Lung microvascular endothelial cell (primary cell): Measurements from ENCODE around the gene TSPEAR. TPM values are rescaled to one million over a fixed set of nuclear protein-coding genes. Genes with fewer than 3 reads are reported as not detected.
"Not testable (repeated sequence)": the region's sequence is repeated elsewhere in the genome, so short reads cannot be mapped to it uniquely, and the experiment has no call there.

Experiments used
- DNase-seq, 2 donors: peaks; one replicate each; pipeline versions ENCODE4 v3.0.0 to v3.0.0-alpha.2; 2010; ENCODE audit warnings: low read depth in 2 of 2
- total RNA-seq: library from RNA; depleted of rRNA; stranded (reverse); fragments of >200 nt; gene quantifications from 2 replicates; pipeline ENCODE4 v1.2.1, GENCODE V29; 2014

Gene TSPEAR
- total RNA-seq, 1 donor from 2014 or later = under 0.01 TPM

DNA sequence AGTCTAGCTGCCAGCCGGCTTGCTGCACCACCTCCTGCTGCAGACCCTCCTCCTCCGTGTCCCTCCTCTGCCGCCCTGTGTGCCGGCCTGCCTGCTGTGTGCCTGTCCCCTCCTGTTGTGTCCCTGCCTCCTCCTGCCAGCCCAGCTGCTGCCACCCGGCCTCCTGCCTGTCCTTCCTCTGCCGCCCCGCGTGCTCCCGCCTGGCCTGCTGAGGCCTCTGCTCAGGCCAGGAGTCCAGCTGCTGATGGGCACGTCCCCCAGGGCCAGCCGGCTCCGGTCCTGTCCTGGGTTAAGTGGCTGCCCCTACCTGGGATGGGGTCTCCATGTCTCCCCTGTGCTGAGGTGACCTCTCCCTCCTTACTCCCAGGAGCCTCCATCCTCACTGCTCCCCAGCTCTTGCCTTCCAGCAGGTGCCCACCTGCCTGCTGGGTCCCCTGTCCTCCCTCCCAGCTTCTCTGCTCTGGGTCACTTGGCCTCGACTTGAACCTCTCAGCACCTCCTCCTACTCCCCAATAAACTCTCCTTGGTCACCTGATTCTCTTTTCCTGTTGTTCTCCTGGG is 98.6 kb downstream of the TSPEAR start:
- DNase-seq = no peak

GRCh38 chr21:44612029-44612486 is 99.3 kb downstream of the TSPEAR start, which contains the start of gene KRTAP10-8:
KRTAP10-8 (plus strand) TSS chr21:44612079; CDS start chr21:44612101, 22 bp downstream.
- no peak for DNase-seq

GRCh38 chr21:44611551-44611950 is 99.8 kb downstream of the TSPEAR start:
- DNase-seq = no peak

GRCh38 chr21:44610157-44610843 is 101.1 kb downstream of the TSPEAR start:
- DNase-seq = not testable (repeated sequence)

DNA sequence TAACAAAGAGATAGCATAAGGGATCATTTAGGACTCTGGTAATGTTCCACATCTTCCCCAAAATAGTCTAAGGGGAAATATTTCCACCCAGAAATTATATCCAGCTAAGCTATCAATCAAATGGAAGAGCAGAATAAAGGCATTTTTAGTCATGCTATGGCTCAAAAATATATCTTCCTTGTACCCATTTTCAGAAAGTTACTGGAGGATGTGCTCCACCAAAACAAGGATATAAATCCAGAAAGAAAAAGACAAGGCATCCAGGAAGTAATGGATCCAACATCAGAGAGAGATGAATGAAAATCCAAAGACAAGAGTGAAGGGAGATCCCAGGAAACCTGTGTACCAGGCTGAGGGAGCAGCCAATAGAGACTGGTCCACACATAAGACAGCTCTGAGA is 102.2 kb downstream of the TSPEAR start:
- DNase-seq = no peak

GRCh38 chr21:44606495-44606894 is 104.9 kb downstream of the TSPEAR start:
- no peak for DNase-seq

GRCh38 chr21:44603911-44604310 is 107.5 kb downstream of the TSPEAR start:
- DNase-seq = no peak

DNA sequence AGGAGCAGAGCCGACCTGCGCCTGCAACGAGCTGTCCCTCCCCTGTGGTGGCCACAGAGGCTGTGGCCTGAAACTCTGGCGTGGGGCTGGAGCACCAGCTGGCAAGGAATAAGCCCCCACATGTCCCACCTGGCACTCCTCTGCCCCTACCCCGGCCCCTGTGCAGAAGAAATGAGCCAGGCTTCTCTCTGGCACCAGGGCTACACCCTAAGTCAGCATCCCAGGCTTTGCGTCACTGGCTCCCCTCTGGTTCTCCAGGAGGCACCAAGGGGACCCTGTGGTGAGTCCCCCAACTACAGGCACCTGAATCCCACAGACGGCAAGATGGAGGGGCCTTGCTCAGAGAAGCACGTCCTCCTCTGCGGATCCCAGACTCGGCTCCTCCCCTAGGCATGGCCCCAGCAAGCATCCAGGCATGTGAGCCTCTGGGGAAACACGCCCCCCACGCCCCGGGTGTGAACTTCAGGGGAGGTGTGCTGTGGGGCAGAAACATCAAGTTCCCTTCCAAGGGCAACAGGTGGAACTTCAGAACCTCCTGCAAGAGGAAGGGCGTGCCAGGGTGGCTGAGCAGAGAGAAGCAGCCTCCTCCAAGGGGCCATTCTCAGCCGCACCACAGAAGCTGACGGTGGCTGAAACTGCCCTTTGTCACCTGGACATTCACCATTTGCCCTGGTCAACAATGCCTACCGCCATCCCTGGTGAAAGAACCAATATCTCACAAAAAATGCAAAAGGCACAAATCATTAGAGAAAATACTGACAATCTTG is 108.1 kb downstream of the TSPEAR start:
- no peak for DNase-seq

GRCh38 chr21:44602463-44602850 is 108.9 kb downstream of the TSPEAR start:
- DNase-seq = no peak

DNA sequence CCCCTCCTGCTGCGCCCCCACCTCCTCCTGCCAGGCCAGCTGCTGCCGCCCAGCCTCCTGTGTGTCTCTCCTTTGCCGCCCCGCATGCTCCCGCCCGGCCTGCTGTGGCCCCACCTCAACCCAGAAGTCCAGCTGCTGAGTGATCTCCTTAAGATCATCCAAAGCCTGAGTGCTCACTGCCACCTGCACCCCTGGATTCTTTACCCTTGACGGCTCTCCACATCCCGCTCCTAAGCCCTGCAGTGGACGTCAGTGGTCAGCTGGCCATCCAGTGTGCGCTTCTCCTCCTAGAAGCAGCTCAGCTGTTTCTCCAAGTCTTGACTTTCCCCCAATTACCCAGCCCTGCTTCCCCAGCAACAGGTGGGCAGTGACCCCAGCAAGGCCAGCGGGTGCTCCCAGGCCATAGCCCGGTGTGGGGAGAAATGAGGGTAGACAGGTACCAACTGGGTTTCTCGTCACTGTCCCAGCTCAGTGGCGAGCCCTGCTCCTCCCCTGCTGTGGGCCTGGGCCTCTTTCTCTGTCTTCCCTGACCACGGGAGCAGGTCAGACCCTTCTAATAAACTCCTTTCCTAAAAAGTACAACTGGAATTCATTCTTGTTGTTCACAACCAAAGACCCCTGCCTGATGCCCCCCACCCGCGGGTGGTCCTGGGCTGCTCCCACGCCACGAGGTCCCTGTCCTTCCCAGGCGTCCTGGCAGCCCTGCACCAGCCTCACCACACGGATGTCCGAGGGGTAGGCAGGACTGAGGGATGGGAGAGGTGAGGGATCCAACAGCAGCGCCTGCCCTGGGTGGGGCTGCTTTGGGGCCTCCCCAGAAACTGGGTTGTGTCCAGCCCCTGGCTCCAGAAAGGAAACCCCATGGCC is 109.5 kb downstream of the TSPEAR start:
- DNase-seq = no peak

GRCh38 chr21:44601091-44601490 is 110.3 kb downstream of the TSPEAR start:
- DNase-seq = not testable (repeated sequence)

DNA sequence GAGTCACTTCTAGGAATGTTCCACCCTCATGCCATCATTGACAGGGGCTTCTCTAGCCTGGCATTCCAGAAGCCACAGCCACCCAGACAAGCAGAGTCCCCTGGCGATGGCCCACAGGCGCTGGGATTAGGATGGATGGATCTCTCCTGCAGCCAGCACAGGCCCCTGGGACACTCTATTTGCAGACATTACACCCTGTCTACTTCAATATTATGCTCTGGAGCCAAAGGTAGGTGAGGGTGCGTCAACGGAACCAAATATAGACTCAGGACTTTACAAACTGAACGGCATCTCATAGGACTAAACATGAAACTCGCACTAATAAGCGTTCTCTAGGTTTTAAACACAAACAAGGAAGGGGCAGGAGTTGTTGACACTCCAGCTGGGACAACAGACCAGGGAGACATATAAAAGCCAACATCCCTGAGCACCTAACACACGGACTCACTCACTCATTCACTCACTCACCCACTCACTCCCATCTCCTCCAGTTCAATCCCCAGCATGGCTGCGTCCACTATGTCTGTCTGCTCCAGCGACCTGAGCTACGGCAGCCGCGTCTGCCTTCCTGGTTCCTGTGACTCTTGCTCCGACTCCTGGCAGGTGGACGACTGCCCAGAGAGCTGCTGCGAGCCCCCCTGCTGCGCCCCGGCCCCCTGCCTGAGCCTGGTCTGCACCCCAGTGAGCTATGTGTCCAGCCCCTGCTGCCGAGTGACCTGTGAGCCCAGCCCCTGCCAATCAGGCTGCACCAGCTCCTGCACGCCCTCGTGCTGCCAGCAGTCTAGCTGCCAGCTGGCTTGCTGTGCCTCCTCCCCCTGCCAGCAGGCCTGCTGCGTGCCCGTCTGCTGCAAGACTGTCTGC is 111.0 kb downstream of the TSPEAR start, which contains the start of gene KRTAP10-7:
Gene KRTAP10-7 (plus strand): TSS at position 480 of the 861 bp plus-strand sequence. CDS start 25 bp downstream, at position 505.
- not testable (repeated sequence) for DNase-seq

GRCh38 chr21:44599264-44600029 is 111.9 kb downstream of the TSPEAR start:
- DNase-seq = no peak

- no peak for DNase-seq
Observed at GRCh38 chr21:44598061-44598460, 113.3 kb downstream of the TSPEAR start.

GRCh38 chr21:44596068-44596725 is 115.2 kb downstream of the TSPEAR start:
- DNase-seq = no peak

DNA sequence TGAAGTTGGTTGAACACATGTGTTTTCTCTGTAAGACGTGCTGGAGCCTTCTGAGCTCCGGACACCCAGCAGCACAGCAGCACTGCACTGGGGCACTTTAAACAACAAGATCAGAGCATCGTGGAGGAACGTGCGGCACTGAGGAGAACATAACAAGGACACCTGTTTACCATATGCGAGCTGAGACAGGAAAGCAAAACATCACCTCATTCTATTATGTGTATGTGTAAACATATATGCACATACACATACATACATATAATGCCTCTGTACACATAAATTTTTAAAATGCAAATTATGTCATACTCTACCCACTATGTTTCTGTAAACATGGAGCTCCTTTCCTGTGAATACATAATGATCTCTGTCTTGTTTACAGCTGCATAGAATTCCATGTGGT is 115.8 kb downstream of the TSPEAR start:
- DNase-seq = no peak

GRCh38 chr21:44594406-44594916 is 116.9 kb downstream of the TSPEAR start:
- DNase-seq = no peak

DNA sequence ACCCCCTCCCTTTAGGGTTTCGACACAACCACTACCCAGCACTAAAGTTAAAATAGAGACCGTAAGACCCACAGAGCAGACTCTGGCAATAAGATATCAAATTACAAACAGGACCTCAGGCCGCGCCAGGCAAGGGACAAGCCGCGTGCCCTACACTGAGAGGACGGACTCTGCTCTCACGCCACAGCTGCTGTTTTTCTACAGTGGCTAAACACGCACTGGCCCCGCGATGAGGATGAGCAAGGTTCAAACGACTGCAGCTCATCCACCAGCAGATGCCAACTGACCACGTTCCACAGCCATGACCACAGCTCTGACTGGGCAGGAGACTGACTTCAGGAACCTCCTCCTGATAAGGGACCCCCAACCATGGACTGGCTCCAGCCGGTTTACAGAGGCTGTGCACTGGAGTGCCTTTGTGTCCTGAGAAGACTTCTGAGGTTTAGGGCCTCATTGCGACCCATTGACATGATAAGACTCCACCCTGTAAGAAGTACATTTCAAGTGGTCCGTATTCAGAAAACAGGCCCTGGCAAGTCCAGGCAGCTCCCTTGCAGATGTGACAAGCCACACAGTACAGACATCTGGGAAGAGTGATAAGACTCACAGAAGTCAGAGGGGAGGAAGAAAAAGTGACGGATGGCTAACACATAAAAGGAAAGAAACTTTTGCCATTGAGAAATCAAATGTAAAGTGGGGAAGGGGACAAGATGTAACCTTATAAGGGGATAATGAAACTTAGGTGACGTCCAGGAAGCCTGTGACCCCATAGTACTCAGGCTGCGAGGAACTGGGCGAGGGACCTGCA is 117.6 kb downstream of the TSPEAR start:
- no peak for DNase-seq
